Activated naive CD8-positive, alpha-beta T cell treated with anti-CD3 and anti-CD28 coated beads, Interleukin-2, amount 10 ng/mL, durations not matched to agents 7 days and 5 days (primary cell): Measurements from ENCODE around the gene FNTB. TPM values are rescaled to one million over a fixed set of nuclear protein-coding genes. Genes with fewer than 3 reads are reported as not detected.
"Not testable (repeated sequence)": the region's sequence is repeated elsewhere in the genome, so short reads cannot be mapped to it uniquely, and the experiment has no call there.

Experiments
- ATAC-seq: fragments of 150-1000 bp; cut with Tn5 transposase; one replicate; pipeline ENCODE4 v1.10.0; 2021; ENCODE audit warnings: low read depth, moderate library complexity
- POLR2A ChIA-PET: fragments of 350-600 bp; sonication (Branson Sonifier 250); formaldehyde crosslinking; loops from one replicate; lab custom pipeline; 2021; ENCODE audit warnings: antibody characterized with exemption; lab: Charles Lee
- DNase-seq: peaks from one replicate; pipeline ENCODE4 v3.0.0; 2021
- H3K27ac Mint-ChIP-seq: one replicate; pipeline ENCODE4 v1.8.0; 2022; ENCODE audit warnings: mild to moderate bottlenecking, mixed read lengths
- H3K27me3 Mint-ChIP-seq: one replicate; pipeline ENCODE4 v1.8.0; 2022; ENCODE audit warnings: mild to moderate bottlenecking, moderate library complexity, mixed read lengths
- H3K36me3 Mint-ChIP-seq: one replicate; pipeline ENCODE4 v1.8.0; 2021; ENCODE audit warnings: mild to moderate bottlenecking, mixed read lengths
- H3K4me1 Mint-ChIP-seq: one replicate; pipeline ENCODE4 v1.8.0; 2021; ENCODE audit warnings: mixed read lengths
- H3K4me3 Mint-ChIP-seq: one replicate; pipeline ENCODE4 v1.8.0; 2022; ENCODE audit warnings: mild to moderate bottlenecking, moderate library complexity, mixed read lengths
- H3K9me3 Mint-ChIP-seq: one replicate; pipeline ENCODE4 v1.8.0; 2021; ENCODE audit warnings: mixed read lengths
- total RNA-seq, 2 experiments: library from RNA; stranded (reverse); gene quantifications; one replicate each; pipeline ENCODE4 v1.2.3, GENCODE V29; 2021

FNTB gene
- total RNA-seq, 2 experiments from 2014 or later: 15.8 to 17.8 TPM

DNA sequence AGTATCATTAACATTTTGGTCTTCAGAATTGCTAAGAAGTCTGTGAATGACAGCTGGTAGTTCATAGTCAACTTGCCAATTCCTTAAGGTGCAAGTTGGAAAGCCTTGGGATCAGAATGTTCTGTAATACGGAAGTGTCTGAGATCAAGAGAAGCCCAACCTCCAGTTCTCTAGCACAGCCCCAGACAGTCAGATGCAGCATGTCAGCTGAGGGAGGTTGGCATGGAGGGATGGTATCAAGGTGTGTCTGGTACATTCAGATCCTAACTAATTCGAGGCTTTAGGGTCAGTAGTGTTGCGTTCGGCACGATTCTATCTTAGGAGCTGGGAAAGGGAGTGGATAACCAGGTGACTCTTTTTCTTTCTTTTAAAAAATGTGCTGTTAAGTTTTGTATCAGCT is 38.3 kb downstream of the FNTB start:
- Mint-ChIP-seq H3K4me1 (no peaks in the 10 kb centered on the region), H3K9me3 (no peaks in the 10 kb centered on the region), H3K4me3 (no peak overlapping the region), H3K36me3 (peaks cover 8% of the 10 kb centered on the region), H3K27me3 (no peaks in the 10 kb centered on the region), H3K27ac (no peak overlapping the region)
- ATAC-seq (no peak), DNase-seq (no peak)
- POLR2A ChIA-PET: no interaction called here

DNA sequence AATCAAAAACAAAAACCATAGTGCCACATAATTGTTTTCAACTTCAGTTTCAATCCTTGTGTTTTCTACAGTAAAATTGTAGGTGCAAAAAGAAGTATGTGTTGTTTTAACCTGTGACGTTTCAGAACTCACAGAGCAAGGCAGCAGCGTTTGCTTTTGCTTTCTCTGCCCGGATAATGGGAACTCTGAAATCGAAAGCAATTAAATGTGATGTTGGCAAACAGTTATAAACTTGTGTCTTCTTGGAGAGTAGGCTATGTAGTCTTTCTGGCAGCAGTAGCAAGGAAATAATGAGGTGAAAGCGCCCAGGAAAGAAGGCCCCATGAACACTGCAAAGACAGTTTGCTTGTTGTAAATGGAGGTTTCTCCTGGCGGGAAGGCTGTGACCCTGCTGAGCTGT is 39.1 kb downstream of the FNTB start:
- POLR2A ChIA-PET: interaction anchor here (0.6 kb wide), 1 partner anchor 172 kb away, joined by 3 read pairs; no protein-coding TSS in a partner anchor
- Mint-ChIP-seq H3K9me3 (no peaks in the 10 kb centered on the region), H3K4me3 (no peak overlapping the region), H3K4me1 (no peaks in the 10 kb centered on the region), H3K36me3 (peaks cover 8% of the 10 kb centered on the region), H3K27ac (no peak overlapping the region), H3K27me3 (no peaks in the 10 kb centered on the region)
- ATAC-seq (no peak), DNase-seq (no peak)

DNA sequence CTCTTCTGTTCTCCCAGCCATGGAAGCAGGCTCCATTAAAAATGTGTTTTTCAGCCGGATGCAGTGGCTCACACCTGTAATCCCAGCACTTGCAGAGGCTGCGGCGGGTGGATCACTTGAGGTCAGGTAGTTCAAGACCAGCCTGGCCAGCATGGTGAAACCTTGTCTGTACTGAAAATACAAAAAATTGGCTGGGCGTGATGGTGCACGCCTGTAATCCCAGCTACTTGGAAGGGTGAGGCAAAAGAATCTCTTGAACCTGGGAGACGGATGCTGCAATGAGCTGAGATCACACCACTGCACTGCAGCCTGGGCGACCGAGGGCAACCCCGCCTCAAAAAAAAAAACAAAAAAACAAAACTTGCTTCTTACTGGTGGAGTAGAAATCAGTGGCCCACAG is 39.8 kb downstream of the FNTB start:
- H3K9me3 Mint-ChIP-seq: no peaks in the 10 kb centered on the region
- ATAC-seq (no peak), DNase-seq (no peak)
- no peak overlapping the region for H3K4me3 Mint-ChIP-seq
- POLR2A ChIA-PET: no interaction called here
- H3K27me3 Mint-ChIP-seq: no peaks in the 10 kb centered on the region
- no peak overlapping the region for H3K27ac Mint-ChIP-seq
- H3K36me3 Mint-ChIP-seq: peaks cover 11% of the 10 kb centered on the region
- H3K4me1 Mint-ChIP-seq: no peaks in the 10 kb centered on the region

DNA sequence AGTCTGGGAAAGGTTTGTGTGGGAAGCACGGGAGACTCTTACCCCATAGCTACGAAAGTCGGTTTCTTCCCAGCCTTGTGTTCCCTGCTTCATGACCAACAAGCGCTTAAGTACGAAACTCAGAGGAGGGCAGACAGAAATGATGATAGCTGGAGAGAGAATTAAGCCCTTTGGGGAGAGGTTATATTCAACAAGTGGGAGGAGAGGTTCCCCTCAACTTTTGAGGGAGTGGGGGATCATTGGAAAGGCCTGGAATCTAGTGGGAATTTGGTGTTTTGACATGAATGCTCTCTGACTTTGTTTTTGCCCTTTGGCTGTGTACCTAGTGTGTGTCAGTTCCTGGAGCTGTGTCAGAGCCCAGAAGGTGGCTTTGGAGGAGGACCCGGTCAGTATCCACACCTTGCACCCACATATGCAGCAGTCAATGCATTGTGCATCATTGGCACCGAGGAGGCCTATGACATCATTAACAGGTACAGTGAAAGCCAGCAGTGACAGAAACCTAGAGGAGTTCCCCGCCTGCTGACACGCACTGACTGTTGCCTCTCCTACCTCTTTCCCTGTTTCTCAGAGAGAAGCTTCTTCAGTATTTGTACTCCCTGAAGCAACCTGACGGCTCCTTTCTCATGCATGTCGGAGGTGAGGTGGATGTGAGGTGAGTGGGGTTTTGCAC is 40.6 kb downstream of the FNTB start:
- H3K27me3 Mint-ChIP-seq: no peaks in the 10 kb centered on the region
- ATAC-seq (no peak), DNase-seq (no peak)
- no peaks in the 10 kb centered on the region for H3K9me3 Mint-ChIP-seq
- H3K4me1 Mint-ChIP-seq: no peaks in the 10 kb centered on the region
- H3K36me3 Mint-ChIP-seq: peaks cover 15% of the 10 kb centered on the region
- H3K27ac Mint-ChIP-seq: no peak overlapping the region
- H3K4me3 Mint-ChIP-seq: no peak overlapping the region
- POLR2A ChIA-PET: interaction anchor here (0.6 kb wide), 1 partner anchor 86 kb away, joined by 3 read pairs; no protein-coding TSS in a partner anchor

DNA sequence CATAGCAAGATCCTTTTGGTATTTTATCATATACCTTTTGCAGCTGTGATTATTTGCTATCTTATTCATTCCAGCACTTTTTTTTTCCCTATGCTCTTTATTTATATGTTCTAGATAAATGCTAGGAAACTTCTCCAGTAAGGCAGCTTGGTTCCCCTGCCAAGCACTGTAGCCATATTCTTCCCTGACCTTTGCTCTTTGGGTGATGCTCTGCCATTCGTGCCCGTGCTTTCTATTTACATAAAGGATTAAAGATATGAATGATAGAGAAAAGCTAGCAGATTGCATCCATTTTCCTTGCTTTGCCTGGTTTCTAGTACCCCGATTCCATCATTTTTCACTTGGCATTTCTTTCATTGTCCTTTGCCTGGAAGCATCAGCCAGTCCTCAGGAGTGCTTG is 42.2 kb downstream of the FNTB start:
- Mint-ChIP-seq H3K9me3 (no peaks in the 10 kb centered on the region), H3K4me1 (no peaks in the 10 kb centered on the region), H3K27ac (no peak overlapping the region), H3K36me3 (peaks cover 21% of the 10 kb centered on the region), H3K27me3 (no peaks in the 10 kb centered on the region), H3K4me3 (no peak overlapping the region)
- no peak for DNase-seq
- no peak for ATAC-seq
- POLR2A ChIA-PET: no interaction called here

DNA sequence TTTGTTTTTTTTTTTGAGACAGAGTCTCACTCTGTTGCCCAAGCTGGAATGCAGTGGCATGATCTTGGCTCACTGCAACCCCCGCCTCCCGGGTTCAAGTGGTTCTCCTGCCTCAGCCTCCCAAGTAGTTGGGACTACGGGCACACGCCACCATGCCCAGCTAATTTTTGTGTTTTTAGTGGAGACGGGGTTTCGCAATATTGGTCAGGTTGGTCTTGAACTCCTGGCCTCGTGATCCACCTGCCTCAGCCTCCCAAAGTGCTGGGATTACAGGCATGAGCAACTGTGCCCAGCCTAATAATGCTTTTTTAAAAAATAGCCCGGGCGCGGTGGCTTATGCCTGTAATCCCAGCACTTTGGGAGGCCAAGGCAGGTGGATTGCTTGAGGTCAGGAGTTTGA is 44.6 kb downstream of the FNTB start:
- not testable (repeated sequence) for H3K27ac Mint-ChIP-seq, H3K4me3 Mint-ChIP-seq

DNA sequence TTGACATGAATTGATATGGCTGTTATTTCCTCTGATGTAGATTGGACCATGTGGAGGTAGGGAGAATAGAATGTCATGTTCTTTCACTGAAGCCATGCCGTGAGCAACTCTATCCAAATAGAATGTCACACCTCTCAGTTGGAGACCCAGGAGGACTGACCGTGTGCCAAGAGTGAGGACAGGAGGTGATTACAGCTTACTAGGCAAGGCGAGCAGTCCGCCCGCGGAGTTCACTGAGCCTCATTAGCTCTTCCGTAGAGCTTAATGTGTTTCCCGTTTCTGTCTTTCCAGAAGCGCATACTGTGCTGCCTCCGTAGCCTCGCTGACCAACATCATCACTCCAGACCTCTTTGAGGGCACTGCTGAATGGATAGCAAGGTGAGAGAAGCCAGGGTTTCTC is 45.6 kb downstream of the FNTB start:
- Mint-ChIP-seq H3K27ac (no peak overlapping the region), H3K9me3 (no peaks in the 10 kb centered on the region), H3K4me3 (no peak overlapping the region), H3K4me1 (no peaks in the 10 kb centered on the region), H3K36me3 (peaks cover 24% of the 10 kb centered on the region), H3K27me3 (no peaks in the 10 kb centered on the region)
- no peak for DNase-seq
- no peak for ATAC-seq
- POLR2A ChIA-PET: no interaction called here

More for the DNA sequence above, 44.6 kb downstream of the FNTB start:
- H3K4me1 Mint-ChIP-seq, DNase-seq, POLR2A ChIA-PET, H3K9me3 Mint-ChIP-seq, ATAC-seq, H3K27me3 Mint-ChIP-seq: not testable (repeated sequence)
- peaks cover 26% of the 10 kb centered on the region for H3K36me3 Mint-ChIP-seq

DNA sequence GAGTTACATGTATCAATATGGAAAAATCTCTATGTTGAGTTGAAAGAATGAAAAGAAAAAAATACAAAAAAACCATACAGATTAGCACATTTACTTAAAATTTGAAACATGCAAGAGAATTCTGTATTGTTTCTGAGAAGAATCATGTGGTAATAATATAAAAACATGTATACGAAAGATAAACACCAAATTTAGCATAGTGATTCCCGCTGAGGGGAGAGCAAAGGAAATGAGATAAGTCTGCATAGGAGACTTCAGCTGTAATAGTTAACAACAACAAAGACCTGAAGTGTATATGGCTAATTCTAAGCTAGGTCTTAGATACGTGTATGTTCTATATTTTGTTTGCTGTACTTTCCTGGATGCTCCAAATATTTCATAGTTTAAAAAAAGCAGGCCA is 46.5 kb downstream of the FNTB start:
- no peak overlapping the region for H3K27ac Mint-ChIP-seq
- ATAC-seq (no peak), DNase-seq (no peak)
- H3K36me3 Mint-ChIP-seq: peaks cover 24% of the 10 kb centered on the region
- no peaks in the 10 kb centered on the region for H3K9me3 Mint-ChIP-seq
- no peaks in the 10 kb centered on the region for H3K4me1 Mint-ChIP-seq
- POLR2A ChIA-PET: no interaction called here
- H3K4me3 Mint-ChIP-seq: no peak overlapping the region
- H3K27me3 Mint-ChIP-seq: no peaks in the 10 kb centered on the region

DNA sequence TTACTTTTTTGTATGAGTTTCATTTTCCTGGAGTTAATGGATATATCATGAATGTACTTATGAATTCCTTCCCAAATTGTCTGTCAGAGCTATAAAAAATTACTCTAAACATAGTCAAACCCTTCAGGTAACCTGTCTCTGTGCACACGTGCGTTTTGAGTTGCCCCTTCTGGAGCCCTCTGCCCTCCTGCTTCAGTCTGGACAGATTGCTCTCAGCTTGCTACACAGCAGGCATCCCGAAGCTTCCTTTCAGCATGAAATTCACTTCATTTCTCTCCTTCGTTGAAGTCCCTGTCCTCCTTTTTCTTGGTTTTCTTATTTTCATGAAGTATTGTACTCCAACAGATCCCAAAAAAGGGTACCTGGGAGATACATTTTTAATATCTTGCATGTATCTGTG is 47.3 kb downstream of the FNTB start:
- Mint-ChIP-seq H3K4me3 (no peak overlapping the region), H3K36me3 (peaks cover 27% of the 10 kb centered on the region), H3K27me3 (no peaks in the 10 kb centered on the region), H3K9me3 (no peaks in the 10 kb centered on the region), H3K4me1 (no peaks in the 10 kb centered on the region), H3K27ac (no peak overlapping the region)
- ATAC-seq (no peak), DNase-seq (no peak)
- POLR2A ChIA-PET: no interaction called here

DNA sequence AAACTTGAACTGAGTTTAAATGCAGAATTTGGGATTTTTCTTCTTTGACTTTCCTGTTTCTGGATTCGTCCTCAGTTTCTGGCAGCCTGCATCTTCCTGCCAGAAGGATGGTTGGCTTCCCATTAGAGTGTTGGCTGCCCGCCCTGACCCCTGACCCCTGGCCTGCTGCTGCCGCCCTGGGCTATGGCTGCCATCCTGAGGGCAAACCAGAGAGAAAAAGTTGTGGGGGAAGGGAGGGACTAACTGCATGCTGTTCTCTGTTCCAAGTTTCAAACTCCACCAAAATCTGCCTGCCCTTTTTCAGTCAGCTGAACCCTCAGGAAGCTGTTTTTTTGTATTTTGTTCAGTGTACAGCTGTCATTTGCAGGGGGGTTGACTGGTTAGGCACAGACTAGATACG is 48.4 kb downstream of the FNTB start:
- POLR2A ChIA-PET: no interaction called here
- H3K4me3 Mint-ChIP-seq: no peak overlapping the region
- ATAC-seq: no peak
- no peak overlapping the region for H3K27ac Mint-ChIP-seq
- peaks cover 24% of the 10 kb centered on the region for H3K36me3 Mint-ChIP-seq
- H3K27me3 Mint-ChIP-seq: no peaks in the 10 kb centered on the region
- H3K4me1 Mint-ChIP-seq: no peaks in the 10 kb centered on the region
- DNase-seq: no peak
- H3K9me3 Mint-ChIP-seq: no peaks in the 10 kb centered on the region

DNA sequence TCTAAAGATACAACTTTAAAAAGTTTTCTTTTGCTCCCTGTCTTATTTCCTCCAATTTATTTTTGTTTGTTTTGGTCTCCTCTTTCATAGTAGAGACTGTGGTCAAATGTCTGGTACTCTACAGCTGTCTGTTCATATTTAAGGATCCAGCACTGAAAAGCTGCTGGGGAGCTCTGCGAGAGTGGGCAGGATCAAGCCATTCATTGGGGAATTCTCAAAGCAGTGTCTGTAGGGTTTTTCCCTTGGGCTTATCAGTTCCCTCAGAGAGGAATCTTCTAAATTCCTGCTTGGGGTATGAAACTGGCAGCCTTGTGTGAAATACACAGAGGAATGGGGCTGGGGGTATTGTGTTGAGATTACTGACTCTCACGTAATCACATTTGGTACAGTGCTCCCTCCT is 52.3 kb downstream of the FNTB start:
- H3K9me3 Mint-ChIP-seq: no peaks in the 10 kb centered on the region
- H3K27ac Mint-ChIP-seq: no peak overlapping the region
- POLR2A ChIA-PET: no interaction called here
- H3K36me3 Mint-ChIP-seq: peaks cover 13% of the 10 kb centered on the region
- H3K4me1 Mint-ChIP-seq: peaks cover 2% of the 10 kb centered on the region
- DNase-seq (no peak), ATAC-seq (no peak)
- H3K4me3 Mint-ChIP-seq: no peak overlapping the region
- no peaks in the 10 kb centered on the region for H3K27me3 Mint-ChIP-seq

DNA sequence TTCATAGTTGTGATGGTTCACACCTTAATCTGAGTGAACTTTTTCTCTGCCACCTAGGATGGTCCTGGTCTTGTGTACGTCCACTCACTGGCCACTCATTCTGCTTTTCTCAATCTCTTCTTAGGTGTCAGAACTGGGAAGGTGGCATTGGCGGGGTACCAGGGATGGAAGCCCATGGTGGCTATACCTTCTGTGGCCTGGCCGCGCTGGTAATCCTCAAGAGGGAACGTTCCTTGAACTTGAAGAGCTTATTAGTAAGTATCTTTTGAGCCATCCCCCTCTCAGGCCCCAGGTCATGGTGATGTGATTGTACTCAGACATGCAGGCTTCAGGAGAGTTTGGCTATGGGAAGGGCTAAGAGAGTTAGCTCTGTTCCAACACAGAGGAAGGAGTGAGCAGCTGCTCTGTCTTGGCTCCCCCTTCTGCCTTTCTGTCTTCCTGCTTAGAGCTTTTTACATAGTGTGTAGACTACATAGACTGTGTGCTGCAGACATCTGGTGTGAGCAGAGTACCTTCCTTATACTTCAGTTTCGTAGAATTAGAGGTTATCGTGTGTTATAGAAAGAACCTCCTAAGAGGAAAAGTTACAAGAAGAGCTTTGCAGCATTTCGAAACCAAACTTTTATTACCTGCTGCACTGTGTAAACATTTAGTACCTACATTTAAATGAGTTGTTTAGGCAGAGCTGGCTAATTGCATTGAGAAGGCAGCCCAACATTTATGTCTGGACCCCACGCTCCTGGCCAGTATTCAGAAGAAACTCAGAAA is 54.2 kb downstream of the FNTB start:
- POLR2A ChIA-PET: no interaction called here
- no peak for ATAC-seq
- no peak for DNase-seq
- H3K27me3 Mint-ChIP-seq: no peaks in the 10 kb centered on the region
- no peaks in the 10 kb centered on the region for H3K9me3 Mint-ChIP-seq
- peaks cover 14% of the 10 kb centered on the region for H3K4me1 Mint-ChIP-seq
- peaks cover 19% of the 10 kb centered on the region for H3K36me3 Mint-ChIP-seq
- H3K4me3 Mint-ChIP-seq: no peak overlapping the region
- H3K27ac Mint-ChIP-seq: no peak overlapping the region

DNA sequence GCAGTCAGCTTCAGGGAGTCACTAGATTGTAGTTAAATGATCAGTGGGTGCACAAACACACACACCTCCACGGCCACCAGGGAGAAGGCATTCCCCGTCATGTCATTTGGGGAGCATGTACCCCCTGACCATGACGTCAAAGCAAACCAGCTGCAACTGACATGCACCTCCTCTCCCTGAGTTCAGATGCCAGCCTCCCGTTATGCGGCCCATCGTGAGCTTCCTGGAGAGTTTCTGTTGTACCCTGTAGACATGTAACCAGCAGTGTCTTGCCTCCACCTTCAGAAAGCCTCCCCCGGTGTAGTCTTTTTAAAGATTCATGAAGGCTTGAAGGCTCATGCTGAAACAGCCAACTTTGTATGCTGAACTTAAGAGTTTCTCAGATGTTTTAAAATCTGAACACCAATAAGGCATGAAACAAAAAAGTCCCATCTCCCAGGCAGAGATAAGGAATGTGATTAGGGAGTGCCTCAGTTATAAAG is 54.8 kb downstream of the FNTB start:
- POLR2A ChIA-PET: no interaction called here
- DNase-seq (no peak), ATAC-seq (no peak)
- H3K9me3 Mint-ChIP-seq: no peaks in the 10 kb centered on the region
- H3K4me3 Mint-ChIP-seq: no peak overlapping the region
- H3K36me3 Mint-ChIP-seq: peaks cover 21% of the 10 kb centered on the region
- H3K27ac Mint-ChIP-seq: no peak overlapping the region
- H3K27me3 Mint-ChIP-seq: no peaks in the 10 kb centered on the region
- peaks cover 14% of the 10 kb centered on the region for H3K4me1 Mint-ChIP-seq

DNA sequence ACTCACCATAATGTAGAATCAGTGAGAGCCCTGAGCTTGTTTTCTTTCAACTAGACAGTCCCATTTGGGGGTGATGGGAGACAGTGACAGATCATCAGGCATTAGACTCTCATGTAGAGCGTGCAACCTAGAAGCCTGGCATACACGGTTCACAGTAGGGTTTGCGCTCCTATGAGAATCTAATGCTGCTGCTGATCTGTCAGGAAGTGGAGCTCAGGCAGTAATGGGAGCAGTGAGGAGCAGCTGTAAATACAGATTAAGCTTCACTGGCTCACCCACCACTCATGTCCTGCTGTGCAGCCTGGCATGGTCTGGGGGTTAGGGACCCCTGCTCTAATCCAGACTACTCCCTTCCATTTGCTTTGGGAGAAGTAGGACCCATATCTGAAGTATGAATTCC is 55.6 kb downstream of the FNTB start:
- DNase-seq (no peak), ATAC-seq (no peak)
- no peak overlapping the region for H3K27ac Mint-ChIP-seq
- no peak overlapping the region for H3K4me3 Mint-ChIP-seq
- POLR2A ChIA-PET: no interaction called here
- peaks cover 14% of the 10 kb centered on the region for H3K4me1 Mint-ChIP-seq
- no peaks in the 10 kb centered on the region for H3K9me3 Mint-ChIP-seq
- peaks cover 26% of the 10 kb centered on the region for H3K36me3 Mint-ChIP-seq
- H3K27me3 Mint-ChIP-seq: no peaks in the 10 kb centered on the region
